RWPE2 (cell line): ENCODE results near the gene SMYD3.

Source experiments
- ATAC-seq: fragments of 200-7000 bp; cut with Tn5 transposase; 3 replicates; pipeline ENCODE4 v1.9.1; 2021; ENCODE audit warnings: low read depth
- DNase-seq: peaks from one replicate; pipeline ENCODE4 v3.0.0-alpha.2; 2020; ENCODE audit warnings: low spot score
- H3K27ac ChIP-seq: fragments of 450-650 bp; 2 replicates; pipeline ENCODE4 v1.5.1; 2017; ENCODE audit warnings: mild to moderate bottlenecking; ENCODE audit not compliant: poor library complexity, severe bottlenecking
- H3K27me3 ChIP-seq: fragments of 250-450 bp; sonication (Bioruptor Pico); 2 replicates; pipeline ENCODE4 v1.5.1; 2021; ENCODE audit warnings: mild to moderate bottlenecking, moderate library complexity; ENCODE audit not compliant: insufficient read depth, poor library complexity, severe bottlenecking
- H3K36me3 ChIP-seq: fragments of 250-450 bp; sonication (Bioruptor Pico); 2 replicates; pipeline ENCODE4 v1.5.1; 2020; ENCODE audit warnings: low read depth, mild to moderate bottlenecking, moderate library complexity
- H3K4me1 ChIP-seq: fragments of 250-450 bp; sonication (Bioruptor Pico); 2 replicates; pipeline ENCODE4 v1.5.1; 2021; ENCODE audit warnings: mild to moderate bottlenecking, moderate library complexity; ENCODE audit not compliant: insufficient read depth, poor library complexity, severe bottlenecking
- H3K4me3 ChIP-seq: fragments of 250-450 bp; sonication (Bioruptor Pico); 2 replicates; pipeline ENCODE4 v1.5.1; 2021; ENCODE audit warnings: mild to moderate bottlenecking, moderate library complexity; ENCODE audit not compliant: severe bottlenecking
- H3K9me3 ChIP-seq: fragments of 250-450 bp; sonication (Bioruptor Pico); 2 replicates; pipeline ENCODE4 v1.5.1; 2021; ENCODE audit warnings: mild to moderate bottlenecking, moderate library complexity; ENCODE audit not compliant: severe bottlenecking
- TF ChIP-seq, protein P1 (sequence below): fragments of 450-650 bp; IDR thresholded peaks from one replicate; pipeline ENCODE4 v1.5.1; 2017; ENCODE audit warnings: mild to moderate bottlenecking, moderate library complexity; ENCODE audit not compliant: poor library complexity, severe bottlenecking

Gene SMYD3

DNA sequence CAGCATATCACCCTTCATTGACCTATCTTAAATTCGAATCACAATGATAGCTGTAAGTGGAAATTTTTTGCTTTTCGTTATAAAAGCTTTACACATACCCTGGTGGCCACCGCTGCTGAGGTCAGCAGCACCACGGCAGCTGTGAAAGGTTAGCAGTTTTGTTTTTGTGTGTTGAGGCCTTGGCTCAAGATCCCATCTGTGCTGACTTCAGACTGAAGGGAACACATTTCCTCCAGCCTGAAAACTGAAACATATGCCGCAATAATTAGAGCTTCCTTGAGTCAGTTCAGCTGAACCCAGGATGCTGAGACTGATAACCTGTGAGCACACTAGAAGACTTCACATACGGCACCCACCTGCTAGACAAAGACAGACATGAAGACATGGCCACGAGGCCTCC lies 103.0 kb downstream of the SMYD3 start:
- Histone ChIP-seq H3K36me3 (no peaks in the 10 kb centered on the region), H3K27ac (no peak overlapping the region), H3K4me1 (no peaks in the 10 kb centered on the region), H3K4me3 (no peak overlapping the region), H3K27me3 (no peaks in the 10 kb centered on the region), H3K9me3 (no peaks in the 10 kb centered on the region)
- TF ChIP-seq, protein P1, sequence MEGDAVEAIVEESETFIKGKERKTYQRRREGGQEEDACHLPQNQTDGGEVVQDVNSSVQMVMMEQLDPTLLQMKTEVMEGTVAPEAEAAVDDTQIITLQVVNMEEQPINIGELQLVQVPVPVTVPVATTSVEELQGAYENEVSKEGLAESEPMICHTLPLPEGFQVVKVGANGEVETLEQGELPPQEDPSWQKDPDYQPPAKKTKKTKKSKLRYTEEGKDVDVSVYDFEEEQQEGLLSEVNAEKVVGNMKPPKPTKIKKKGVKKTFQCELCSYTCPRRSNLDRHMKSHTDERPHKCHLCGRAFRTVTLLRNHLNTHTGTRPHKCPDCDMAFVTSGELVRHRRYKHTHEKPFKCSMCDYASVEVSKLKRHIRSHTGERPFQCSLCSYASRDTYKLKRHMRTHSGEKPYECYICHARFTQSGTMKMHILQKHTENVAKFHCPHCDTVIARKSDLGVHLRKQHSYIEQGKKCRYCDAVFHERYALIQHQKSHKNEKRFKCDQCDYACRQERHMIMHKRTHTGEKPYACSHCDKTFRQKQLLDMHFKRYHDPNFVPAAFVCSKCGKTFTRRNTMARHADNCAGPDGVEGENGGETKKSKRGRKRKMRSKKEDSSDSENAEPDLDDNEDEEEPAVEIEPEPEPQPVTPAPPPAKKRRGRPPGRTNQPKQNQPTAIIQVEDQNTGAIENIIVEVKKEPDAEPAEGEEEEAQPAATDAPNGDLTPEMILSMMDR = no peak
- DNase-seq (no peak), ATAC-seq (no peak)

DNA sequence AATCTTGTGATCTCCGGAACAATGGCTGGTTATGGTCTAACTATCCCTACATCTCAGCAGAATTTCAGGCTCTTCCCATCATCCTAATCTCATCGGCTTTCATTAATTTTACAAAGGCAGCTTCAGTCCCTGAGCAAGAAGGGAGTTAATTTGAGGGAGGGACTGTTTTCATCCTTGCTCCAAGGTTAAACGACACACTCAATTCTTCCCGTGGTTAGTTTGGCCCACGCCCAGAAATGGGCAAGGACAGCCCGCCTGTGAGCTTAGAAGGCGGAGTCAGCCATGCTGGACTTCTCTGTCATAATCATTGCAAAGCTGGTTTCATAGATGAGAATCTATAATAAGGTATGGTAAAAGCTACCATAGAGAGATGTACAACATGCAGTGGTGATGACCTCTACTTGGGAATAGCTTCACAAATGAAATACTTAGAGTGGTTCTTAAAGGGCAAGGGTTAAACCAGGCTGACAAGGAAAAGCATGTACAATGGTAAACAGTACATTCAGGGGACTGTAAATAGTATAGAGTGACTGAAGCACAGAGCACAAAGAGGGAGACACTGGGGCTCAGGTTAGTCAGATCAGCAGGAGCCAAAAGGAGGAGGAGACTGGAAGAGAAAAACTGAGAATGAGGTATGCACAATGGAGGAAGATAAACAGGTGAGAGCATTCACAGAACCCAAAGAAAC lies 108.8 kb downstream of the SMYD3 start:
- Histone ChIP-seq H3K4me1 (no peaks in the 10 kb centered on the region), H3K36me3 (no peaks in the 10 kb centered on the region), H3K27ac (no peak overlapping the region), H3K9me3 (no peaks in the 10 kb centered on the region), H3K27me3 (no peaks in the 10 kb centered on the region), H3K4me3 (no peak overlapping the region)
- ATAC-seq (no peak), DNase-seq (no peak)
- TF ChIP-seq, protein P1 = no peak

GRCh38 chr1:246397046-246397445 lies 110.0 kb downstream of the SMYD3 start:
- TF ChIP-seq, protein P1 = no peak
- Histone ChIP-seq H3K9me3 (no peaks in the 10 kb centered on the region), H3K4me1 (no peaks in the 10 kb centered on the region), H3K4me3 (no peak overlapping the region), H3K36me3 (no peaks in the 10 kb centered on the region), H3K27me3 (no peaks in the 10 kb centered on the region), H3K27ac (no peak overlapping the region)
- no peak for DNase-seq
- ATAC-seq = no peak

DNA sequence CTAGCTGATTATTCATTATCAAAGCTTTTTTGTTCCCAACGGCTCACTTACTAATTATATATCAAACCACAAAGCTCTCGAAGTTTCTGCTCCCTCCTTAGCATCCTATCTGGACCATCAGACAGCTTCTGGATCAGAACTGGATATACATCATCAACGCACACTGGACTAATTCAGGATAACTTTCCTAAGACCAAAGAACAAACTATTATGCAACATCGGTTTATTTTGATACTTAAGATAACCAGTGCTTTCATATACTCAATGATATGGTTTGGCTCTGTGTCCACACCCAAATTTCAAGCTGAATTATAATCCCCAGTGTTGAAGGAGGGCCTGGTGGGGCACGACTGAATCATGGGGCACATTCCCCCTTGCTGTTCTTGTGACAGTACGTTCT lies 110.8 kb downstream of the SMYD3 start:
- TF ChIP-seq, protein P1 = no peak
- no peaks in the 10 kb centered on the region for H3K4me1 ChIP-seq
- DNase-seq (no peak), ATAC-seq (no peak)
- no peak overlapping the region for H3K4me3 ChIP-seq
- no peak overlapping the region for H3K27ac ChIP-seq
- H3K9me3 ChIP-seq = peaks cover 4% of the 10 kb centered on the region
- no peaks in the 10 kb centered on the region for H3K36me3 ChIP-seq
- no peaks in the 10 kb centered on the region for H3K27me3 ChIP-seq

DNA sequence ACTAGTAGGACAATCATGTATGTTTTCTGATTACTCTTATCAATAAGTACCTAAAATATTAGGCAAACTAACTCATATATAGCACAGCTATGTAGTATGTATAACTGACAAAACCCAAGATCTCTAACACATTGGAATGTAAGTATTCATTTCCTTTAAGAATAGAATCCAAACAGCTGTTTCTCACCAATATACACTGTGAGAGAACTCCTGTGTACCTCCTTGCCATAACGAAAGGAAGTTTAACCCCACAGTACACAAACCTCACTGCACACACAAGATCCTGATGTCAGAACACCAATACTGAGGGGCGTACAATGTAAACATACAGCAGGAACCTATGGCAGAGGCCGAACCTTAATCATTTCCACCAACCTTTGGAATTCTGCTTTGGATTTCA lies 113.0 kb downstream of the SMYD3 start:
- no peak overlapping the region for H3K4me3 ChIP-seq
- ATAC-seq (no peak), DNase-seq (no peak)
- H3K9me3 ChIP-seq = peaks cover 5% of the 10 kb centered on the region
- TF ChIP-seq, protein P1 = no peak
- no peaks in the 10 kb centered on the region for H3K4me1 ChIP-seq
- no peaks in the 10 kb centered on the region for H3K27me3 ChIP-seq
- H3K36me3 ChIP-seq = no peaks in the 10 kb centered on the region
- no peak overlapping the region for H3K27ac ChIP-seq
